ENCODE measurements around the gene PEX6.
A peak's percentile ranks its signal among the peaks of the same experiment; 100 is the strongest.

The PEX6 gene

DNA sequence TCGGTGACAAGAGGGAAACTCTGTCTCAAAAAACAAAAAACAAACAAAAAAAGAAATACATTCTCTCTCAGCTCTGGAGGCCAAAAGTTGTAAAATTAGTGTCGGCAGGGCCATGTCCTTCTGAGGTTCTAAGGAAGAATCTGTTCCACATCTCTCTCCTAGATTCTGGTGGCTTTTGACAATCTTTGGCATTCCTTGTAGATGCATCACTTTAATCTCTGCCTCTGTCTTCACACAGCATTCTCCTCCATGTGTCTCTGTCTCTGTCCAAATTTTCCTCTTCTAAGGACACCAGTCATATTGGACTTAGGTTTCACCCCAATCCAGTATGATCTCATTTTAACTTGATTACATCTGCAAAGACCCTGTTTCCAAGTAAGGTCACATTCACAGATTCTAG, 14.5 kb upstream of the PEX6 start:
- DNase-seq: no peak

DNA sequence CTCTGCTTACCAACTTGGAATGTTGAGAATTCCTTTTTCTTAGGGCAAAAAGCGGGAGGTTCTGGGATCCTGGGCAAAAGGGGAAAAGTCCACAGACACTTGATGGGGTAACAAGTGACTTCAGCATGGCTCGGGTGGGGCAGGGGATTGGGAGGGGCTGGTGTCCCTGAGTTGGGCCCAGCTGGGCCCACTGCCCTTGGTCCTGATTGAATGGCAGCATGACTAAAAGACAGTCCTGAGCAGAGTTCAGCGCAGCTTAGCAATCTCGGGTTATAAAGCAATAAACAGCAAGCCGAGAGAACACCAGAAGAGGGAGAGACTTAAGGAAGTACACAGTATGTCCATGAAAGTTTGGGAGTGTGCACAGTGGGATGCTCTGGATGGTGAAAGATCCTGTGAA, 10.9 kb upstream of the PEX6 start:
- no peak for DNase-seq

DNA sequence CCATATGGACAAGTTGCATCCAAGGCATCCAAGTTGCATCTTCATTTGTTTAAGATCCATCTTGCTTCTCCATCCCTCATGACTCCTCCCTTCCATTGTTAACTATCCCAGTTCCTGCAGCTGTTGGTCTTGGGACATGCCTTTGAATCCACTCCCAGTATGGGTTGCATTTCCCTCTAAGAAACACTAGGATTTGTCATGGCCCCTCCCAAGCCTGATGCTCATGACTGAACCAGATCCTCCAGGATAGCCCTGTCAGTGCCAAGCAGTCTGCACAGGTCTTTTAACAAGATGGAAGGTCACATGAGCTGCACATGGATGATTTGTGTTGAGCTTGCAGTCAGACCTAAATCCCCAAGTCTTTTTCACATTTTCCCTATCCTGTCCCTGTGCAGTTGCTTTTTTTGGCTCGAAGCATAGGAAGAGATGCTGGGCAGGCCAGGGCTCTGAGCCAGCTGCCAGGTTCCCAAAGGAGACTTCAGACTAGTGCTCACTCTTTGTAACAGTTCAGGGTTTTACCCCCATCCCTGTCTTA, 9.6 kb upstream of the PEX6 start:
- DNase-seq: no peak

DNA sequence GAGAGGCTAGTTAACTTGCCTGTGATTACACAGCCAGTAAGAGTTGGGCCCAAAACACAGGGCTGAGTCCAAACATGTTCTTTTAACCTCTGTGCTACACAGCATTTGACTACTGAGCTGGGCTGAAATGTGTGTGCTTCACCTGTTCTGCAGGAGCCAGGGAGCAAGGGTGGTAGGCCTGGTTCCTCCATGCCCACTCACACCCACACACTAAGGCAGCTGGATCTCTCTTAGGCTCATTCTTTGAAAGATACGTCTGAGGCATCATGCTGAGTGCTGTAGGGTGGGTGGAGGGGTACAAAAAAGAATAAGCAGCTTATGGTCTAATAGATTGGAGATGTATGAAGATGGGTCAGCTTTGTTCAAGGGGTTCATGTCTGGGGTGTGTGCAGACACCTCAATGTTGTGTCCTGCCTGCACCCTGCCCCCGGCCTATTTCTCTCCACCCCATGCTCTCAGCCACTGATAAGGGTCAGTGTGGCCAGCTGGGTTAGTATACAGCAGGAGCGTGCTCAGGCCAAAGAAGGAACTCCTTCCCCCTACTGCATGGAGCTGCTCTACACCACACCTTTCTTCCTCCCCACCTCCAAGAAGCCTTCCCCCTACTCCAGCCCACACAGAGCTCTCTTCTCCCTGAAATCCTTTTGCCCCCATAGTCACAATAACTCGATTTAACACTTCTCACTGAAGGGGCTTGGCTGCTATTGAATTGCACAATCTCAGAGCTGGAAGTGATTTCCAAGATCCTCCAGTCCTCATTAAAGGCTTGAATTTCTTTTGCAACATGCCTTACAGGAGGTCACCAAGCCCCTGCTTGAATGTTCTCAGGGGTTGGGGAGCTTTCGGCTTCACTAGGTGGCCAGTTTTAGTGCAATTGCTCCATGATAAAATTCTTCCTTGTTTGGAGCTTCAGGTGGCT, 8.8 kb upstream of the PEX6 start:
- DNase-seq: no peak

DNA sequence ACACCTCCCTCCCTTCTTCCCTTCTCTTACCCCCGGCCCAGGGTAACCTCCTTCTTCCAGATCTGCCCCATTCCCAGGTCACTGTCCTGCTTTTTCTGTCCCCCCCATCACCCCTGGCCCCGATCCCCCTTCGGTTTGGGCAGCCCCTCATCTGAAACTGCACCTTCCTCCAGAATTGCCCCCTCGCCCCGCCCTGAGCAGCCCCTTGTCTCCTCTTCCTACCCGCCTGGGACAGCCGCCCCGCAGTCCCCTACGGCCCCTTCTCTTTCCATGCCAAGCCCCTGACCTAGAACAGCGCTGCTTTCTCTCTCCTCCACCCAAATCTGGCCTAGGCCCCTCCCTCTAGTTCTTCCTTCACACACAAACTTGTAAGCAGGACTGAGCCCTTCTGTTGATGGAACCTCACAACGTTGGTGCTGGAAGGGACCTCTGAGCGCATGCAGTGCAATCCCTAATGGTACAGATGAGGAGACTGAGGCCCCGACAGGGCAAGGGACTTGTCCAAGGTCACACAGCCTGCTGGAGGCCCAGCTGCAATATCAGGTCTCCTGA, 6.0 kb upstream of the PEX6 start:
- no peak for DNase-seq

DNA sequence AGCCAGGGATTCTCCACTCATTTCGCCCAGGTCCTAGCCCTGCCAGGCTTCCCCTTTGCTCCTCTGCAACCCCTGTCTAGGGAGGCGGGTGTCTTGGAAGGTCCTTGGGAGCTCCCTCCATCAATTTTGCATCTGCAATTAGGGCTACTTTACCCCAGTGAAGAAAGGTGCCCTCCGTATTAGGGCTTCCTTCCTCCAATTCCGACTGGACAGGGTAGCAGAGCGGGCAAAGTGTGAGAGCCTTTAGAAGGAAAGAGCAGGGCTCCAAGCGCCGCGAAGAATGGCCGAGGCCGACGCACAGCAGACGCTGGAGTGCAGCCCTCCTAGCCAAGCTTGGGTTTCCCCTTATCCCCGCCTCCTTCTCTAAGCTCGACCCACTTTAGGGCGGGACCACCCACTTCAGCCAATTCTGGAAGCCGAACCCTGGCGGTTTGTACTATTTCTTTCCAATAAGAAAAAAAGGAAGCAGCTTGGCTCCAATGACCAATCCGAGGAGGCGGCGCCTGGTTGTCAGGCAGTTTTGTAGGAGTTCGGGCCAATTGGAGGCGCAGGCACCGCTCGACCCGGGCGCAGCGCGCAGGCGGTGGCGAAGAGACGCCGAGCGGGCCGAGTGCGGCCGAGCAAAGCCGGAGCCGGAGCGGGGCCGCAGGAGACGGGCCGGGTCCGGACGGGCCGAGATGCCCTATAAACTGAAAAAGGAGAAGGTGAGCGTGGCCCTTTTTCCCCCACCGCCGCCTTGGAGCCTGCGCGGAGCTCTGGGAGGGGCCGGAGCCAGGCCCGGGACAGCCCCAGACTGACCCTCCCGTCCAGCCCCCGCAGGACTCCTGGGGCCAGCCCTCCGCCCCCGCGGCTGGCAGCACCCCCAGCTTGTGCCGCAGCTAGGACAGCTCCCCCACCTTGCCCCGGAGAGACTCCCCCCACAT, 5.3 kb upstream of the PEX6 start, which contains the start of gene PPP2R5D:
TSS of gene PPP2R5D (plus strand) at position 570 of the 923 bp plus-strand sequence. CDS start at position 678, 108 bp downstream.
- DNase-seq: peak; percentile 91 to 95

DNA sequence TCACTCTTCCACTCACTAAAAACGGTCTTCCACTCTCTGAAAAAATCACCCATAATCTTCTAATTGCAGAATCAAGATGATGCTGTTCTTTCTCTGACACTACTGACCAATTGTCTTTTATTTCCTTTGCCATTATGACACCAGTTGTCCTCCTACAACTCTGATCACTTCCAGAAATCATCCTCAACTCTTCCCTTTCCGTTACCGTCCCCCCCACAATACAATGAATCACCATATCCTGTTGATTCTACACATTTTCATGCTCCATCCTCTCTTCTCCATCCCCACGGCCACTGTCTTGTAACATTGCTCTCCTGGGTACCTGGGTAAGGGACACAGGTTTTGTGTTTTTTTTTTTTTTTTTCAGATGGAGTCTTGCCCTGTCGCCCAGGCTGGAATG, 2.9 kb upstream of the PEX6 start:
- no peak for DNase-seq

DNA sequence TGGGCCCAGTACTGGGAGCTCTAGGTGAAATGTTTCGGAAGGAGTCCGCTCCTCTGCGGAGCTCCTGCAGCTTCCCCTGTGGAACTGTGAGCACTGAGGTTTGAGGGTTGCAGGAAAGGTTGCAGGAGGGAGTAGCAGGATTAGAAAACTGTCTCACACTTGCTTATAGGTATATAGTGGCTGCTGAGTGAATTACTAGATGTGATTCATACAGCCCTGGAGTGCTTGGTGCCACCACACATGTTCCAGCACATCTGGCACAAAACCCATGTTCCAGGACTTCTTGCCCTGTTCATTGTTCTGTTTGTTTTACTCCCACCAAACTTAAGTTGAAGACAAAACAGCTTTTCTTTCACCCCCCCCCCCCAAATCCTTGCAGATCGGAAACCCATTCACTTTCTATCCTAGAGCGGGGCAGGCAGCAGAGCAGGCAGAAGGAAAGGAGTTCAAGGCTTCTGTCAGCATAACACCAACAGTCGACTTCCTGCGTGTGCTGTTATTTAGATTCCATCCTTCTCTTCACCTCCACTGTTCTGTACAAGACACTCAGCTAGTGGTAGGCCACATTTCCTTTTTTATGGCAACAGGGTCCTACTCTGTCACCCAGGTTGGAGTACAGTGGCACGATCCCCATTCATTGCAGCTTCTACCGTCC, 669 bp upstream of the PEX6 start:
- DNase-seq: no peak

DNA sequence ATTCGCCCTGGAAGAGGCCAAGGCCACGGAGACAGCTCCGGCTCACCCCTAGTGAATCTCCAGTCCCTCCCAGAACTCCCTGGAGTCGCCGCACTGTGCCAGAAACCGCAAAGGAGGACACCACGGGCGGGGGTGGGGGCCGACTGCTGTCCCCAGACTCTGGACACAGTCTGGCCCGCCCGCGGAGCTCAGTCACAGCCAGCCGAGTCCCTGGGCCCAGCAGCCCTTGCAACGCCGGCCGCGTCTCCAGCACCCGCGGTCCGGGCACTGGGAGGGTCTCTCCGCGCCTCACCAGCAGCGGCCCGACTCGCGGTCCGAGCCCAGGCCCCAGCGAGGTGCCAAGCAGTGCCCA, 518 bp downstream of the PEX6 start:
- DNase-seq: no peak

DNA sequence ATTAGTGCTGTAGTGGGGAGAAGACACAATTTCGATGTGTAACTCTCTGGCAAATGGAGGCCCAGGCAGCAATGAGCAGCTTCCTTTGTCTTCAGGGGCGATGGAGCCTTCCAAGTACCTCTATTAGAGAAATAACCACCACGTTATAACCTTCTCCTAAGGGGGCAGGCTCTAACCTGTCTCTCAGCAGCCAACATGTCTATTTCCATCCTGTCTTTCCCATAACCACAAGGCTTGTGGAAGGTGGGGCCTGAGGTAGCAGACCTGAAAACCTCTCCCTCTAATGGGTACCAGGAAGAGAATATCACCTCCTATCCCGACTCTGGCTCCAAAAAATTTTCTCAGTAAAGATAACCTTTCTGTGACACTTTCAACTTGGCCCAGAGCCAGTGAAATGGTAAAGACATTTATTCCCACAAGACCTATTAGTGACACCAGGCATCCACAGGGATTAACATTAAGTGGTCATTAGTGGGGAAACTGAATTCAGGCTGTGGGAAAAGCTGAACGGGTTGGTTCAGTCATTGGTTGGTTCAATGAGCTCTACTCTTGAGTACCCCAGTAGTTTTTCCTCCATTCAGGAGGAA, 4.0 kb downstream of the PEX6 start:
- DNase-seq: no peak

DNA sequence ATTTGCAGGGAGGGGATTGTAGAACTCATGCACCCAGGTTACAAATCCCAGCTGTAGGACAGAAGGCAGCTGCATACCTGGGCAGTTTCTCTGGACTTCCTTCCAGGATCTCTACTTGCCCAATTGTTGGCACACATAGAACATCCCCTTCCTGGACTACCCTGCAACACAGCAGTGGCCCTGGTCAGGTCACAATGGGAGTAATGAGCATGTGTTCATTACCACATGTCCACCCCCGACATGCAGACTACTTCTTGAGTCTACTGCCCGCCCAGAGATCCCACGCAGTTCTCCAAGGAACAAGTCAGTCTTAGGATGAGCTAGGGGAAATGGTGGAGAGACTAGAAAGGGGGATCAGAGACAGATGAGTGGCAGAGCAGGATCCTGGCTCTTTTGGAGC, 5.1 kb downstream of the PEX6 start:
- DNase-seq: no peak

DNA sequence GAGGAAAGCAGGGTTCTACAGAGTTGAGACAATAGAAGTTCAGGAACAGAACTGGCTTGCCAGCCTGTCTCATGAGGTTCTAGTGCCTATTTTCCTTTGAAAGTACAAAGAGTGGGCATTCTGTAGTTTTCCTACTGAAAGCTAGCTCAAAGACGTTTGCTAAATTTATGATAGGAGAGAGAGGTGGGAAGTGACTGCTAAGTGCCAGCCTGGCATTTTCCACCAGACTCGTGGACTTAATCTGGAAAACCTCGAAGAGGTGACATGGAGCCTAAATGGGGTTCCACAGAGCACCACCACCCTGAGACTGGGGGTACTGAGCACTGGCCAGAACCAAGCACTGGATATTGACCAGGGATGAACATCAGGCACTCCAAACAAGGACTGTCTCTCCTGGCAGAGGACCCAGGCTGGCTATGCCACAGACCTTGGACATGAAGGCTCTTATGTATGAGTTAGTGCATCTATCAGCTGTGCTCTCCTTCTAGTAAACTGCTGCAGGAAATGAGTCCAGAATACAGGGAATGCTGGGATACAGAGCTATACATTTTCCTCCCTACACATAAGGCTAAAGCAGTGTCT, 7.1 kb downstream of the PEX6 start:
- DNase-seq: no peak

DNA sequence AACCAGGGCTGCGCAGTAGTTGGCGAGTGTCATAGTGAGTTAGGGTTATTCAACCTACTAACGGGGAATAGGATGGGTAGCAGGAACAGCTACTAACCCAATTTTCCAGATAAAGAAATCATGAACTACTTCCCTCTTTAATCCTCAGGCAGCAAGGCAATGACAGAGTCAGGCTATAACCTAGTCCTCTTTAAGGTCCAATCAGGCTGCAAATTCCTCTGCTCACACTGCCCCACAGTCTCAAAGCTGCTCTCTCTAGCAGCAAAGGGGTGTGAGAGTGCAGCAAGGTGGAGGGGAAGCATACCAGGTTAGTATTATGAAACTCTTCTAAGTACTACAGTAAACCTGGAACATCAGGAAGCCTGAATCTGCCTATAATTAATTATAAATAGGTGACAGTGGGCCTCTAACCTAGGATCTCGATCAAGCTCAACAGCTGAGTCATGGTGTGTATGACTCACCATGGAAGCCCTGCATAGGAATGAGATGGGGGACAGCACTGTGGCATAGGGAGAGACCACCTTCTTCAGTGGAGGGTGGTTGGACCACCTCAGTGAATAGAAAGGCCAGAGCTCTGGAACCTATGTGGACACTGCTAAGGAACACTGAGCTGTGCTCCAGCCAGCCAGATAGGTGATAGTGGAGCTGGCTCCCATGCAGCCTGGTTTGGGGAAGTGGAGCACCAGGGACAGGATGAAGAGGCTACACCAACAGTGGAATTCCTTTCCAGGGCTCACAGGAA, 7.9 kb downstream of the PEX6 start:
- DNase-seq: no peak

DNA sequence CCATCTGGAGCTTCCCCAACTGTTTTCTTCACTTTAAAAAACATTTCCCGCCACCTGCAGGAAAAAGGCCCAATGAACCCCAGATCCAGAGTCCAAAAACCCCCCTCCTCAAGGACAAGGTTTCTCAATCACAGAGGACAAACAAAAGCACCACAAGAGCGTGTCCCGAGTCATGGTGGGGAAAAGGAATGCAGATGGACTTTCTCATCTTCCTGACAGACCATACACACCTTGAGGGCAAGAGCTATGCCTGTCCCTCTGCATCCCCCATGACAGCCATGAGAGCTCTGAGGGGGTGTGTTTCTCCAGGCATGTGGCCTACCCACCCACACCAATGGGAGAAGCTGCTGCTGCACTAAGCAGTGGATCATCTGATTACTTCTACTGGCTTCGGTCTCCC, 9.0 kb downstream of the PEX6 start:
- DNase-seq: no peak

DNA sequence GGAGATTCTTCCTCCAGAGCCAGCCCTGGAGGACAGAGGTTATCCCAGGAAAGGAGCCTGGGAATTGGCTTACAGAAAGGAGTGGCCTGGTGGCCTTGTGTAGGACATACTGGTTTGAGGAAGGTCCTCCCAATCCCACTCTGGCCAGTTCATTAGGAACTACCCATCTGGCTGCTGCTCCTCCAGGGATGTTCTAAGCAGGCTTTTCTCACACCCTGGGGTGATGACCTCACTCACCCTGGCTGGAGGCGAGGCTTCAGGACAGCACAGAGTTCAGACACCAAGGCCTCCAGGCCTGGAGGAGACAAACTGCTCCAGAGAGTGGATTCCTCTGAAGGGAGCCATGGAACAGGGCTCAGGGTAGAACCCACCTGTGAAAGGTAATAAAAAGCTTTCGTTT, 9.6 kb downstream of the PEX6 start:
- DNase-seq: no peak

DNA sequence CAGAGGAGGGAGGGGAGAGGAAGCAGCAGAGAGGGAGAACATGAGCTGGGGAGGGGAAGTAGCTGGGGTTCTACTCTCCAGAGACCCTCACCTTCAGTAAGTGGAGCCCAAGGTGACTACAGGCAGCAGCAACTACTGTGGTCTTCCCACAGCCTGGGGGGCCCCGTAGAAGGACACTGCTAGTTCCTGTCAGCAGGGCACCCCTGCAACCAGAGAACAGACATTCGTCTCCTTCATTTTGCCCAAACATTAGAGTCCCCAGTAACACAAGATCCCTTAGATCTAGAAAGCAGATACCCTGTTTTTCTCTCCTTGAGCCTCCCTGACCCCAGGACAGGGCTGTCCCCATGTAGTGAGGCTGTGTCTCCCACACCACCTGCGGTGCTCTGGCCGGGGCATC, 10.2 kb downstream of the PEX6 start:
- no peak for DNase-seq

DNA sequence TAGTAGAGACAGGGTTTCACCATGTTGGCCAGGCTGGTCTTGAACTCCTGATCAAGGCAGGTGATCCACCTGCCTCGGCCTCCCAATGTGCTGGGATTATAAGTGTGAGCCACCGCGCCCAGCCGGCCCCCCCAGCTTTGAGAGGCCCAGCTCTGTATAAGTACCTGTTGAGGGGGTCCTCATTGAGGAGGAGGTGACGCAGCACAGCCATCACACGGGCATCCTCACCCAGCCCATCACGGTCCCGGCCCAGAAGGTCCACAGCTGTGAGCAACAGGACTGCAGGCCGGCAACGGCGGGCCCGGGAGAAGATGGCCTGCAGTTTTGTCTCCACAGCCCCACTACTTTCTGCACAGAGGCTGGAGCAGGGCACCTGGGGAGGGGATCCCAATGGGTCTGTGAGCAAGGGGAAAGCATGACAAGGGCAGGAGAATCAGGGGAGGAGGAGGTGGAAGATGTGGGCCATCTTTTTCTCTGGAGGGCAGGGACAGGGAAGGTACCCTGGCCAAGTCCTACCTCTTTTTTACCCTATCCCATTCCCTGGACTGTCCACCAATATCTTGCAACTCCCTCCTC, 10.8 kb downstream of the PEX6 start:
- DNase-seq: no peak

DNA sequence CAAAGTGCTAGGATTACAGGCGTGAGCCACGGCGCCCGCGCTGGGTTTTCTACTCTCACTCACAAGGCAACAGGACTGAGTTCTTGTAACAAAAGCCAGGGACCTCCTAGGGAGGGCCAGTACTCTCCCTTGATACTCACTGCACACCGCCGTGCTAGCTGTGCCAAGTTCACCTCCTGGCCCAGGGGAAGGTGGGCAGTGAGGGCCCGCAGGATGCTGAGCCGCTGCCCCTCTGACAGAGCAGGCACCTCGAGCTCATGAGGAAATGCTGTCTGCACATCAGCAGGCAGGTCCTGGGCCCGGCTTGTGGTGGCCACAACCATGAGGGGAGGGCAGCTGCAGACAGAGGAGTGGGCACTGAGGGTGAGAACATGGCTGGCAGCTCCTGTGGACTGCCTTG, 11.8 kb downstream of the PEX6 start:
- DNase-seq: no peak

DNA sequence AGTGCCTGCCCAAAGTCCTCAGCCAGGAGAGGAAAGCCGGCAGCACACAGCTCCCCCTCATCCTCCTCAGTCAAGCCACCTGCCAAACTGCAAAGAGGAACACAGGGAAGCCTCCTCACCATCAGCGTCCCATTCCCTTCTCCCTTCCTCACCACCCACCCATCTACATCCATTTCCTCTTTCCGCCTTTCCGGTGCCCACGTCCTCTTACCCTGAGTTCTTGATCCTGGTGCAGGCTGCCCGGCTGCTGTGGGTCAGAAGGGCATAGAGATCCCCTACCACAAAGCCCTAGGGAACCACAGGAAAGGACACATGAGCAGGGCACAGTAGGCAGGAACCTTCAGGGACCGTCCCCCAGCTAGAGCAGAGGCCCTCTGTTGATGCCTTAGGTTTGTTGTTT, 12.4 kb downstream of the PEX6 start:
- no peak for DNase-seq

DNA sequence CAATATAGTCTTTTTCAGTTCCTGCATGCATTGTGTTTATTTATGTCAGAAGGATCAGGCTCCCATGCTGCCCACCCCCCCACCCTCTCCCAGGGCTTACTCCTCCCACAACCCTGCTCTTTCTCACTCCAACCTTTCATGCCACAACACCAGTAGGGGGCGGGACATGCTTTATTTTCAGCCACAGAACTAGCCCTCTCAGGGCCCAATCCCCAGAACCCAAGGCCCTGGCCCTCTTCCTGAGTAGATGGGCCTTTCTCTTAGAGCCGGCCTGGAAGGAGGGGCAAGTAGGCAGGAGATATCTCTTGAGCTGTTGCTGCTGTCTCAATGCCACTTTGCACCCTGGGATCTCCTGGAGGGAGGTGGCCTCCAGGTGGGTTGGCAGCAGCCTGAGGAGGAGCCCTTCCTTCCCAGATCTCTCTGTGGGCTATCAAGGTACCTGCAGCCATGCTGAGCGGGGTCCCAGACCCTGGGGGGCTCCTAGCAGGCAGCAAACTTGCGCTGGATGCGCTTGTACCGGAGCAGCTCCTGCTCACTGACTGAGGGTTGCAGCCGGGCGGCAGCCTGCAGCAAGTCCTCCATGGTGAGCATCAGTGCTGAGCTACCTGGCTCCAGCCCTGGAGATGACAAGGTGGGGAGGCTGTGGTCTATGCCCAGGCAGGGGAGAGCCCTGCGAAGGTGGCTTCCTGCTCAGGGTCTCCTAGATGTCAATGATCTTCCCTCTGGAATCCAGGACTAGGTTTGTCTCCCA, 15.0 kb downstream of the PEX6 start:
- no peak for DNase-seq

All from NCI-H187 (cell line).